ENCODE data around the gene RXRA.

- TF ChIP-seq FOS (IDR thresholded peaks at IDR 0.05; ENCODE audit: low read depth, low read length) (no peak), CTCF (conservative IDR thresholded peaks at IDR 0.05; ENCODE audit: low read depth, low read length) (no peak), POLR2A (IDR thresholded peaks at IDR 0.05; ENCODE audit: low read depth, low read length) (no peak), NFE2L2 (IDR thresholded peaks at IDR 0.05; ENCODE audit: low read depth, low read length) (no peak), MAZ (IDR thresholded peaks at IDR 0.05; ENCODE audit: borderline replicate concordance, low read depth, low read length) (no peak), MAFK (IDR thresholded peaks at IDR 0.05; ENCODE audit: low read depth, low read length) (no peak), ELK1 (IDR thresholded peaks at IDR 0.05; ENCODE audit: borderline replicate concordance, low read depth, low read length) (no peak), RFX5 (IDR thresholded peaks at IDR 0.05; ENCODE audit: low read depth, low read length) (no peak), SMC3 (IDR thresholded peaks at IDR 0.05; ENCODE audit: low read depth, low read length) (no peak), RAD21 (IDR thresholded peaks at IDR 0.05; ENCODE audit: low read length) (0 out of 2 replicates have a peak, but pooled peaks have one; percentile 1), USF2 (IDR thresholded peaks at IDR 0.05; ENCODE audit: low read depth, low read length) (no peak), MXI1 (IDR thresholded peaks at IDR 0.05; ENCODE audit: borderline replicate concordance, low read depth, low read length) (no peak), RCOR1 (IDR thresholded peaks at IDR 0.05; ENCODE audit: insufficient replicate concordance, low read length) (no peak)
Observed at GRCh38 chr9:134326724-134327601, 708 bp downstream of the RXRA start.
